ENCODE data around the gene ETV3L.
"Not testable (repeated sequence)": the region's sequence is repeated elsewhere in the genome, so short reads cannot be mapped to it uniquely, and the experiment has no call there.

ETV3L gene

DNA sequence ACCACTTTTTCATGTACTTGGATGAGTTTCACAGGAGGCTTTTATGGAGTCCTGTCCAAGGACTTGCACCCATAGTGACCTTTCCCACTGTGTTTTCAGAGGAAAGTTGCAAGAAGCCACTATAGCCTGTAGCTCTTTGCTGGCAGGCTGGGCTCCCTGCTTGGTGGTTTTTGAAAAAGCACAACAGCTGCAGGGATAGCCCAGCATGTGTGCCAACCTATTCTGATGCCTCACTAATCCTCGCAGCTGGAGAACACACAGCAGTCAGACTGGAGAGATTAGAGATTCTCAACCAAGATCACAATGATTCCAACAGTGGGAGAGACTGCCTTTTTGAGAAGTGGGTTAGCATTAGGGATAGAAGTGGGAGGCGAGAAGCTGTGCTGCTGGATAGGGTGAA, 30.0 kb downstream of the ETV3L start:
- DNase-seq, result no peak

- not testable (repeated sequence) for DNase-seq
Observed at GRCh38 chr1:157059241-157059640, 40.4 kb downstream of the ETV3L start.

GRCh38 chr1:157056269-157056668, 43.3 kb downstream of the ETV3L start:
- DNase-seq, result no peak

GRCh38 chr1:157055729-157056128, 43.9 kb downstream of the ETV3L start:
- DNase-seq, result not testable (repeated sequence)

- DNase-seq, result no peak
Observed at GRCh38 chr1:157050836-157051235, 48.8 kb downstream of the ETV3L start.

DNA sequence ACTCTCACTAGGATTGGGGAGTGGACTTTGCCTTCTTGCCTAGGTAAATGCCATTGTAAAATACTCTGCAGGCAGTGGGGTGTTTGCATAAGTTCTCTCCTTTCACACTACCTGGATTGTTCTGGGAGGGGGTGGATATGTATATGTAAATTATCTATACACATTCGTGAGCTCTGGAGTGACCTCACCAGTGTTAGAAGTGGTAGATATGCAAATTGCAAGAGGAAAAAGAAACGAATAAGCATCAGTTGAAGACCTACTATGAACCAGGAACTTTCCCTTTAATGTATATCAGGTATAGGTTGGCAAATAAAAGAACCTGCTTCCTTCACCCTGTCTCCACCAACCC, 52.6 kb downstream of the ETV3L start:
- no peak for DNase-seq

DNA sequence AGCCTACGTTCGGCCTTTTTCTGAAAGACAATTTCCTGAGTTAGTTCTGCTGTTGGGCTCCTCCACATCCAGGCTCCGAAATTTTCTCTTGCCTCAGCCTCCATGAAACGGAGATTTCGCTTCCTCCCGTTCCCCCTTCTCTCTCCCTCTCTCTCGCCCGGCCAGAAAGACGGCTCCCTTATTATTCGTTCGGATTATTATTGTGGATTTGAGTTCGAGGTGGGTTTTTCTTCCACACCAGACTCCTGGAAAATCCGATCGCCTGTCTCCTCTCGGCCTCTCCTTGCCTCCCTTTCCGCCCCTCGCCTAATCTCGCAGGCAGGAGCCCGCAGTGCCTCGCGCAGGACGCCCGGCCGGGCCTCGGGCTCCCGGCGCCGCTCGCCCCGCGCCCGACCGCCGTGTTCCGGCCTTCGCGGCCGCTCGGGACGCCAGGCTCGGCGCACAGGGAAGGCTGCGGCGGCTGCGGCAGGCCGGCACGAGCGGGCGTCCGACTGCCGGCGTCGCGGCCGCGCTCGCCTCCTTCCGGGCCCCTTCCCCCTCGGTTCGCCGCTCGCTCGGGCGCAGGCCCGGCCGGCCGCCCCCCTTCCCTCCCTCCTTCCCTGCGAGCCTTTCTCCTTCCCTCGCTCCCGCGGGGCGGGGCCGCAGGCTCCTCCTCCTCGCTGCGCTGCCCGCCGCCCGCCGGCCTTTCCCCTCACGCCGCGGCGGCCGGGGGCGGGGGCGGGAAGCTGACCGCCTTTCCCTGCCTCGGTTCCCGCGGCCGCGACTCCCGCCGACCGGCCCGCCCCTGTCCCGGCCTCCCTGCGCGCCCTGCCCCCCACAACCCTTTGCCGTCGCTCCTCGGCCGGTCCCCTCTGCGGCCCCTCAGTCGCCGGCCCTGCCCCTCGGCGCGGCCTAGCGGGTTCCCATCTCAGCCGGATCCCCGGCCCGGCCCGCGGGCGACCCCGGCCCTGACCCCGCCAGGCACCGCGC, 54.1 kb downstream of the ETV3L start, which contains the start of gene ARHGEF11:
ARHGEF11 (minus strand) TSS at position 493 of the 969 bp plus-strand sequence. CDS start 1,412 bp downstream, outside the sequence.
- DNase-seq, result peak in 1 of 5 experiments; percentile 6

- DNase-seq, result no peak
Observed at GRCh38 chr1:157044326-157044725, 55.3 kb downstream of the ETV3L start.

- no peak for DNase-seq
Observed at GRCh38 chr1:157043685-157044084, 55.9 kb downstream of the ETV3L start.

GRCh38 chr1:157042846-157043245, 56.8 kb downstream of the ETV3L start:
- DNase-seq, result no peak

All from T-helper 2 cell (primary cell).